Uterus (tissue), 4 donors: ENCODE measurements around the gene B3GALT5. TPM values are rescaled to one million over a fixed set of nuclear protein-coding genes. Genes with fewer than 3 reads are reported as not detected.

Source experiments
- DNase-seq, 2 donors: peaks; one replicate each; pipeline ENCODE4 v3.0.0-alpha.2; 2019 to 2020
- H3K27ac ChIP-seq, 2 donors: fragments of 200-600 bp; sonication (generic); 1 replicate in 1 of 2; 2 replicates in 1 of 2; pipeline ENCODE4 v1.5.1; 2016 to 2018
- H3K27me3 ChIP-seq, 2 donors: fragments of 200-600 bp; sonication (generic); one replicate each; pipeline ENCODE4 v1.5.1; 2018 to 2019; ENCODE audit warnings: control low read depth in 1 of 2
- H3K36me3 ChIP-seq, 2 donors: fragments of 200-600 bp; sonication (generic); one replicate each; pipeline ENCODE4 v1.5.1; 2019; ENCODE audit warnings: control low read depth in 1 of 2
- H3K4me1 ChIP-seq, 2 donors: fragments of 200-600 bp; sonication (generic); one replicate each; pipeline ENCODE4 v1.5.1; 2018 to 2019; ENCODE audit warnings: control low read depth in 1 of 2
- H3K4me3 ChIP-seq, 2 donors: fragments of 200-600 bp; sonication (generic); 1 replicate in 1 of 2; 2 replicates in 1 of 2; pipeline ENCODE4 v1.5.1; 2018 to 2019; ENCODE audit warnings: mild to moderate bottlenecking in 1 of 2
- H3K9me3 ChIP-seq, 2 donors: fragments of 200-600 bp; sonication (generic); one replicate each; pipeline ENCODE4 v1.5.1; 2019; ENCODE audit warnings: control low read depth in 1 of 2
- POLR2A ChIP-seq, 2 donors: fragments of 450-650 bp; IDR thresholded peaks; one replicate each; pipeline ENCODE4 v1.6.1; 2016; ENCODE audit warnings: antibody characterized with exemption in 2 of 2, mild to moderate bottlenecking in 1 of 2, moderate library complexity in 1 of 2
- intact Hi-C: fragments of 100-400 bp; cut with DNase I; formaldehyde crosslinking; loops from one replicate; pipeline ENCODE4 v1.15.1; 2023; ENCODE audit warnings: low total_unique reads
- total RNA-seq, 4 donors: library from RNA; depleted of rRNA in 3 of 4; stranded (reverse); fragments of >200 nt in 3 of 4; gene quantifications; one replicate each; pipeline versions ENCODE4 v1.1.0 to v1.2.4, GENCODE V29; 2014 to 2023
- TF ChIP-seq, protein P1 (sequence below), 4 experiments: fragments of 200-600 bp in 2 of 4; fragments of 450-650 bp in 2 of 4; sonication (generic) in 2 of 4; IDR thresholded peaks; one replicate each; pipeline ENCODE4 v1.5.1; 2016 to 2019; ENCODE audit warnings: antibody characterized with exemption in 4 of 4, mild to moderate bottlenecking in 2 of 4, moderate library complexity in 1 of 4
- donor health status: DM: yes; HTN: yes; CAD: no.

Gene B3GALT5
- total RNA-seq, 4 donors from 2014 or later = 0.26 to 2.7 (median 0.65) TPM

DNA sequence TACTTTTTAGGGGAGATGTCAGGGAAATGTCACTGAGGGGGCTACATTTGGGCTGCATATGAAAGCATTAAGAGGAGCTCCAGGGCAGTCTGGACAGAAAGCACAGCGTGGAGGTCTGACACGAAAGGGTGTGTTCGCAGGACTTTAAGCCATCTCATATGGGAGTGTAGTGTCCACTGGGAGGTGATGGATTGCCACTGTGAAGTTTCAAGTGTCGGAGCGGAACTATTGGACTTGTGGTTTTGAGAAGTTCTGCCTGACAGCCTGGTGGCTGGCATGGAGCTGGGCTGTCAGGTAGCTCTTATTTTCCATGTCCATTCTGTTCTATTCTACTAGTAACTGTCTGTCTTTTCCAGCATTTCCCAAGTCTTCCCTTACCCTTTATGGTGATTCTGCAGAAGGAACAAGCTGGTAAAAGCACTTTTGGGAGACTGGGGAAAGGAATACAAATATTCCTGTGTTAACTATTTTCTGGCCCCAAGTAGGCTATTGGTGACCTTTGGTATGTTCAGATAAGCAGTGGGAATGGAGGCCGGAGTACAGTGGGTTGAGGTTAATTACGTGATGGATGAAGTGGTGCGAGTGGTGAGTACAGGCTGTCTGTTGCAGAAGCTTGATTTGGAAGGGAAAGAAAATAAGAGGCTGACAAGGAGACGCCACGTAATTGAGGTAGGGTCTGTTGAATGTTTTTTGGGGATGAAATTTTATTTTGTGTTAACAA is 19.3 kb downstream of the B3GALT5 start:
- intact Hi-C loops = no loop called here
- Histone ChIP-seq H3K27me3 (no peaks in the 10 kb centered on the region), H3K36me3 (no peaks in the 10 kb centered on the region), H3K4me1 (no peaks in the 10 kb centered on the region), H3K4me3 (no peak overlapping the region), H3K27ac (no peak overlapping the region), H3K9me3 (no peaks in the 10 kb centered on the region)
- TF ChIP-seq, protein P1, sequence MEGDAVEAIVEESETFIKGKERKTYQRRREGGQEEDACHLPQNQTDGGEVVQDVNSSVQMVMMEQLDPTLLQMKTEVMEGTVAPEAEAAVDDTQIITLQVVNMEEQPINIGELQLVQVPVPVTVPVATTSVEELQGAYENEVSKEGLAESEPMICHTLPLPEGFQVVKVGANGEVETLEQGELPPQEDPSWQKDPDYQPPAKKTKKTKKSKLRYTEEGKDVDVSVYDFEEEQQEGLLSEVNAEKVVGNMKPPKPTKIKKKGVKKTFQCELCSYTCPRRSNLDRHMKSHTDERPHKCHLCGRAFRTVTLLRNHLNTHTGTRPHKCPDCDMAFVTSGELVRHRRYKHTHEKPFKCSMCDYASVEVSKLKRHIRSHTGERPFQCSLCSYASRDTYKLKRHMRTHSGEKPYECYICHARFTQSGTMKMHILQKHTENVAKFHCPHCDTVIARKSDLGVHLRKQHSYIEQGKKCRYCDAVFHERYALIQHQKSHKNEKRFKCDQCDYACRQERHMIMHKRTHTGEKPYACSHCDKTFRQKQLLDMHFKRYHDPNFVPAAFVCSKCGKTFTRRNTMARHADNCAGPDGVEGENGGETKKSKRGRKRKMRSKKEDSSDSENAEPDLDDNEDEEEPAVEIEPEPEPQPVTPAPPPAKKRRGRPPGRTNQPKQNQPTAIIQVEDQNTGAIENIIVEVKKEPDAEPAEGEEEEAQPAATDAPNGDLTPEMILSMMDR (IDR thresholded peaks at IDR 0.05) = no peak
- no peak for TF ChIP-seq POLR2A (IDR thresholded peaks at IDR 0.05)
- DNase-seq = no peak

DNA sequence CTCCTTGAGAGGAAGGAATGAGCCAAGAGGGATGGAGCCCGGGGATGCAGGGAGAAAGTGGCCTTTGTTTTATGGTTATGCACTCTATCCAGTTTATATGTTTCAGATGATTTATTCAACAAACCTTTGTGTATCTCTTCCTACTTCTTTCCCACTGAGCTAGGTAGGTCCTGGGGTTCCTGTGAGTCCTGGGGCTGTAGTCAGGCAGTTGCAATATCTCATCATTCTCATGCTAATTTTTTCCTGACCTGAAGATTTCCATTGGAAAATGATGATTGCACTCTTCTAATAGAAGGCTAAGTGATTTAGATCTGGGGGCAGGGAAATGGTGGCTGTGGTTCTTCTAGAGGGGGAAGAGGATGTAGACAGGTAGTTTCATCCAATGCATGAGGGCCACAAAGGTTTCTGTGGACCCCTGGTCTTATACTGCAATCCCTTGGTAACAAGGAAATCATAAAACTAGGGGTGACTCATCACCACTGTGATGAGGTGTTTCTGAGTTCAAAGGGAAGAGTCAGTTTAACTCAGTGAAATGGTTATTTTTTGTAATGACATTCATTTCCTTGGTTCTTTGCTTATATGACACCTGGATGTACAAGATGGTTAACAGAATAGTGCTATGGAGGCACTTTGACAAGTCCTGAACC is 20.2 kb downstream of the B3GALT5 start:
- H3K9me3 ChIP-seq = no peaks in the 10 kb centered on the region
- intact Hi-C loops = no loop called here
- DNase-seq = no peak
- H3K4me3 ChIP-seq = no peak overlapping the region
- H3K27ac ChIP-seq = no peak overlapping the region
- H3K36me3 ChIP-seq = no peaks in the 10 kb centered on the region
- no peaks in the 10 kb centered on the region for H3K4me1 ChIP-seq
- TF ChIP-seq, protein P1 (IDR thresholded peaks at IDR 0.05) = no peak
- TF ChIP-seq POLR2A (IDR thresholded peaks at IDR 0.05) = no peak
- H3K27me3 ChIP-seq = no peaks in the 10 kb centered on the region

DNA sequence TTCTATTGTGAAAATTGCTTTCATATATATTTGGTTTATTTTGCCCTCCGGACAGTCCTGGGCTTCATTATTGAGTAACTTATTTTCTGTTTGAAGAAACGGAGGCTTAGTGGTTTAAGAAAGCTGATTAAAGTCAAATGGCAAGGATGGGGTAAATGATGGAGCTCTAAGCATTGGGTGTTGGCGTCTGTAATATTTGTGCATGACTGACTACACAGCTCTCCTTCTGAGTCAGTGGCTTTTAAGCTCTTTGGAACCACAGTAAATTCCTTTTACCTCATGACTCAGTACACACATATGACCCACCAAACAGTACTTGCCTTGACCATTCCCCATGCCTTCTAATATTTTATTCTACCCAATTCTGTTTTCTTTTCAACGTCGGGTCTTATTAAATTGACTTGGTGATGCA is 21.0 kb downstream of the B3GALT5 start:
- DNase-seq = no peak
- Histone ChIP-seq H3K27me3 (no peaks in the 10 kb centered on the region), H3K4me1 (no peaks in the 10 kb centered on the region), H3K36me3 (no peaks in the 10 kb centered on the region), H3K9me3 (no peaks in the 10 kb centered on the region), H3K27ac (no peak overlapping the region), H3K4me3 (no peak overlapping the region)
- intact Hi-C loops = no loop called here
- no peak for TF ChIP-seq POLR2A (IDR thresholded peaks at IDR 0.05)
- TF ChIP-seq, protein P1 (IDR thresholded peaks at IDR 0.05) = no peak

DNA sequence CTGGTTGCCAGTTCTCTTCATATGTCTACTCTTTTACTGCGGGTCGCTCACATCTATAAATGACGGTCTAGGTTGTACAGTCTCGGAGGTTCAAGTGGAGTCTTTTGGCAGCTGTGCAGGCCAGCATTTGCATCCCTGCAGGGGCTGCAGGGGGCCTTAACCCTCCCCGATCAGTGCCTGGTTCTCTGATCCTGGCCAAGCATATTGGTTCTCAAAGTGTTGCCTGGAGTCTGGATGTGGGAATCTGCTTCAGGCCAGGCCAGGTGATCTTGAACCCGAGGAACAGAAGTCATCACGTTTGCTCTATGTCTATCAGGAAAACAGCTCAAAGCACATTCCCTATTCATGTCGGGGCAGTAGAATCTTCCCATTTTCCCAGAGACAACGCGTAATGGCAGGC is 21.8 kb downstream of the B3GALT5 start:
- intact Hi-C loops = no loop called here
- H3K36me3 ChIP-seq = no peaks in the 10 kb centered on the region
- H3K4me3 ChIP-seq = no peak overlapping the region
- H3K27me3 ChIP-seq = no peaks in the 10 kb centered on the region
- no peaks in the 10 kb centered on the region for H3K4me1 ChIP-seq
- DNase-seq = no peak
- no peak for TF ChIP-seq POLR2A (IDR thresholded peaks at IDR 0.05)
- TF ChIP-seq, protein P1 (IDR thresholded peaks at IDR 0.05) = no peak
- H3K27ac ChIP-seq = no peak overlapping the region
- H3K9me3 ChIP-seq = no peaks in the 10 kb centered on the region

DNA sequence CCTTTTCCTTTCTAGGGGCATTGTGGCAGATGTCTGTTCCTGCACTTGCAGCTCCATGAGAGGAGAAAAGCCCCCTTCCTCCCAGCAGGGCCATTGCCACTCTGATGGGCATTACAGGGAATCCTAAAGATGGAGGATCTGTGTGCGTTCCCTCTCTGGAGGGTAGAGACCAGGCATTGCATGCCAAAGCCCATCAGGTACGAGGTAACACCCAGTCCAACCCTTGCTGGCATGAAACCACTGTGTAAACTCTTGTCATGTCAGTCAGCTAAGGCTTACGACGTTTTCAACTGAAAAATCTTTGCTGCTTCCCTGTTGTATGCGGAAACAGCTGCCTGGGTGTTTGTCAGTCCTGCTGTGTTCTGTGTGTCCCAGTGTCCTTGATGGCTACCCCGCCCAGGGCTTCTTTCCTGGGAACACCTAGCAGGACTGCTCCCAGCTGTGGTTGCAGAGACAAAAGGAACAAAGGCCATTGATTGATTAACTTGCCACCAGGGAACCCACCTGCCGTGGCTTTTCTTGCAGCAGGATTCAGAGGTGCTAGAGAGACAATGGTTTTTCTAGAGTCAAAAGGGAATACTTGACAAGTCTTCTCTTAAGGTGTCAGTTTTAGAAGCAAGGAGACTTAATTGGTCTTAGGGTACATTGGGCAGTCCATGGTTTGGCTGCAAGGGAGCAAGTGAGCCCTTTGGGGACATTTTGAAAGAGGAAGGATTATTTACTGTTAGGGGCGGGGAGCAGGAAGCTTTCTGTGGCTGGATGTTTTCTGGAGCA is 24.6 kb downstream of the B3GALT5 start:
- intact Hi-C loops = no loop called here
- DNase-seq = no peak
- H3K4me1 ChIP-seq = no peaks in the 10 kb centered on the region
- H3K27me3 ChIP-seq = no peaks in the 10 kb centered on the region
- H3K36me3 ChIP-seq = no peaks in the 10 kb centered on the region
- H3K9me3 ChIP-seq = no peaks in the 10 kb centered on the region
- H3K27ac ChIP-seq = no peak overlapping the region
- TF ChIP-seq, protein P1 (IDR thresholded peaks at IDR 0.05) = no peak
- TF ChIP-seq POLR2A (IDR thresholded peaks at IDR 0.05) = no peak
- H3K4me3 ChIP-seq = no peak overlapping the region
